ENCODE results near the gene RILPL1. TPM values are rescaled to one million over a fixed set of nuclear protein-coding genes. Genes with fewer than 3 reads are reported as not detected.
A peak's percentile ranks its signal among the peaks of the same experiment; 100 is the strongest.
"Not testable (repeated sequence)": the region's sequence is repeated elsewhere in the genome, so short reads cannot be mapped to it uniquely, and the experiment has no call there.

Gene RILPL1
- total RNA-seq, 4 donors from 2014 or later: 12.0 to 27.9 (median 15.4) TPM

- 62 to 63% methylated on average over 3 of the region's 3 CpGs for WGBS, 2 donors
- no peak for DNase-seq (ENCODE audit: low spot score in 2 of 2)
- intact Hi-C loops (cut with DNase I; ENCODE audit: low total_unique reads): no loop called here
- H3K4me3 ChIP-seq (ENCODE audit: low read depth, poor library complexity, severe bottlenecking): no peak overlapping the region
- TF ChIP-seq, protein P1, sequence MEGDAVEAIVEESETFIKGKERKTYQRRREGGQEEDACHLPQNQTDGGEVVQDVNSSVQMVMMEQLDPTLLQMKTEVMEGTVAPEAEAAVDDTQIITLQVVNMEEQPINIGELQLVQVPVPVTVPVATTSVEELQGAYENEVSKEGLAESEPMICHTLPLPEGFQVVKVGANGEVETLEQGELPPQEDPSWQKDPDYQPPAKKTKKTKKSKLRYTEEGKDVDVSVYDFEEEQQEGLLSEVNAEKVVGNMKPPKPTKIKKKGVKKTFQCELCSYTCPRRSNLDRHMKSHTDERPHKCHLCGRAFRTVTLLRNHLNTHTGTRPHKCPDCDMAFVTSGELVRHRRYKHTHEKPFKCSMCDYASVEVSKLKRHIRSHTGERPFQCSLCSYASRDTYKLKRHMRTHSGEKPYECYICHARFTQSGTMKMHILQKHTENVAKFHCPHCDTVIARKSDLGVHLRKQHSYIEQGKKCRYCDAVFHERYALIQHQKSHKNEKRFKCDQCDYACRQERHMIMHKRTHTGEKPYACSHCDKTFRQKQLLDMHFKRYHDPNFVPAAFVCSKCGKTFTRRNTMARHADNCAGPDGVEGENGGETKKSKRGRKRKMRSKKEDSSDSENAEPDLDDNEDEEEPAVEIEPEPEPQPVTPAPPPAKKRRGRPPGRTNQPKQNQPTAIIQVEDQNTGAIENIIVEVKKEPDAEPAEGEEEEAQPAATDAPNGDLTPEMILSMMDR (IDR thresholded peaks at IDR 0.05): no peak
- no peak for TF ChIP-seq POLR2A (IDR thresholded peaks at IDR 0.05)
These were observed 14.6 kb upstream of the RILPL1 start for GRCh38 chr12:123548107-123548506.

DNA sequence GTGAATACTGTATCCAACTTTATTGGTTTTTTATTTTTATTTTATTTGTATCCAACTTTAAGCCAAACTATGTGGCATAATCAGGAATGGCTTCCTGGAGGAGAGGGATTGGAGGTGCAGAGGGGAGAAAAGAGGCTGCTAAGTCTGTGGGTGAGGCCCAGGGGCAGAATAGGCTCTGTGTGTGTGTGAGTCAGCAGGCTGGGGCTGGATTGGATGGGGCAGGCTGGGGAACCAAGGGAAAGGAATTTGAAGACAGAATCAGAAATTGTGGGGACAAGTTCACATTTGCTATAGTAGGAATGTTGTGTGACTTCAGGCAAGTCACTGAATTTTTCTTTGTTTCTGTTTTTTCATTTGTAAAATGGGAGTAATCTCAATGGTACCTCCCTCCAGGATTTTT is 12.8 kb upstream of the RILPL1 start:
- intact Hi-C loops (cut with DNase I; ENCODE audit: low total_unique reads): no loop called here
- no peak overlapping the region for H3K4me3 ChIP-seq (ENCODE audit: low read depth, poor library complexity, severe bottlenecking)
- no peak for DNase-seq (ENCODE audit: low spot score in 2 of 2)
- TF ChIP-seq, protein P1 (IDR thresholded peaks at IDR 0.05): no peak
- TF ChIP-seq POLR2A (IDR thresholded peaks at IDR 0.05): no peak

DNA sequence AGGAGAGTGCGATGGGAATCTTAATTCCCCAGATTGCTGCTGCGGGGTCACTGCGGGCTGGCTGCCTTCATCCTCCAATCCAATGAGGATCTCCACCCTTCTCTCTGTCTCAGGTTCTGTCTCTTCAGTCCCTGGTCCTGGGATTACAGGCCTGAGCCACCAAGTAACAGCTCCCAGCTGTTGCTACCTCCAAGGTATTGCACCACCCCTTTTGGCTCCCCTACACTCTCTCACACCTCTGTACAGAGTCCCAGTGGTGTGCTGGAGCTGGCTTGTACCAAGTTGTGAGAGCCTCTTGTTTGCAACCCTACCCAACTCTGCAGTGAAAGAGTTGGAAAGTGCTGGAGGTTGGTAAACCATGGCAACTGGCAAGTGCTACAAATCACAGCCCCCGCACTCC is 10.0 kb upstream of the RILPL1 start:
- 80 to 90% methylated on average over 4 of the region's 4 CpGs for WGBS, 2 donors
- TF ChIP-seq, protein P1 (IDR thresholded peaks at IDR 0.05): no peak
- no peak for TF ChIP-seq POLR2A (IDR thresholded peaks at IDR 0.05)
- no peak for DNase-seq (ENCODE audit: low spot score in 2 of 2)
- H3K4me3 ChIP-seq (ENCODE audit: low read depth, poor library complexity, severe bottlenecking): no peak overlapping the region
- intact Hi-C loops (cut with DNase I; ENCODE audit: low total_unique reads): no loop called here

DNA sequence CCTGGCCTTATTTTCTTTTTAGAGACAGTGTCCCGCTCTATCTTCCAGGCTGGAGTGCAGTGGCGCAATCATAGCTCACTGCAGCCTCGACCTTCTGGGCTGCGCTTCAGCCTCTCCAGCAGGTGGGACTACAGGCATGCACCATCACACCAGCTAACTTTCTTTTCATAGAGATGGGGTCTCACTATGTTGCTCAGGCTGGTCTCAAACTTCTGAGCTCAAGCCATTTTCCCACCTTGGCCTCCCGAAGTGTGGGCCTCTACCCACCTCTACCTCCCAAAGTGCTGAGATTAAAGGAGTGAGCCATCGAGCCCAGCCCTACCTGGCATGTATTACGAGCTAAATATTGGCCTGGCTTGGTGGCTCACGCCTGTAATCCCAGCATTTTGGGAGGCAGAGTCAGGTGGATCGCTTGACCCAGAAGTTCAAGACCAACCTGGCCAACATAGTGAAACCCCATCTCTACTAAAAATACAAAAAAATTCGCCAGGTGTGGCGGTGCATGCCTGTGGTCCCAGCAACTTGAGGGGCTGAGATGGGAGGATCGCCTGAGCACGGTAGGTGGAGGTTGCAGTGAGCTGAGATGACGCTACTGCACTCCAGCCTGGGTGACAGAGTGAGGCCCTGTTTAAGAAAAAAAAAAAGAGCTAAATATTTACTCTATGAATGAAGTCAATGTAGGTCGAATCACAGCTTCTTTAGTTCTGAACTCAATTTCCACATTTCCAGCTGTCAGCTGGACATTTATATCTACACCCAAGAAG is 7.6 kb upstream of the RILPL1 start:
- no peak for DNase-seq (ENCODE audit: low spot score in 2 of 2)
- H3K4me3 ChIP-seq (ENCODE audit: low read depth, poor library complexity, severe bottlenecking): no peak overlapping the region
- TF ChIP-seq, protein P1 (IDR thresholded peaks at IDR 0.05): no peak
- no peak for TF ChIP-seq POLR2A (IDR thresholded peaks at IDR 0.05)
- WGBS, 2 donors: 91 to 92% methylated on average over 15 of the region's 15 CpGs
- intact Hi-C loops (cut with DNase I; ENCODE audit: low total_unique reads): no loop called here

- intact Hi-C loops (cut with DNase I; ENCODE audit: low total_unique reads); DNase-seq (ENCODE audit: low spot score in 2 of 2); H3K4me3 ChIP-seq (ENCODE audit: low read depth, poor library complexity, severe bottlenecking): not testable (repeated sequence)
- WGBS, 2 donors: 80 to 86% methylated on average over 11 of the region's 11 CpGs
These were observed 2.4 kb upstream of the RILPL1 start for GRCh38 chr12:123535952-123536351.

DNA sequence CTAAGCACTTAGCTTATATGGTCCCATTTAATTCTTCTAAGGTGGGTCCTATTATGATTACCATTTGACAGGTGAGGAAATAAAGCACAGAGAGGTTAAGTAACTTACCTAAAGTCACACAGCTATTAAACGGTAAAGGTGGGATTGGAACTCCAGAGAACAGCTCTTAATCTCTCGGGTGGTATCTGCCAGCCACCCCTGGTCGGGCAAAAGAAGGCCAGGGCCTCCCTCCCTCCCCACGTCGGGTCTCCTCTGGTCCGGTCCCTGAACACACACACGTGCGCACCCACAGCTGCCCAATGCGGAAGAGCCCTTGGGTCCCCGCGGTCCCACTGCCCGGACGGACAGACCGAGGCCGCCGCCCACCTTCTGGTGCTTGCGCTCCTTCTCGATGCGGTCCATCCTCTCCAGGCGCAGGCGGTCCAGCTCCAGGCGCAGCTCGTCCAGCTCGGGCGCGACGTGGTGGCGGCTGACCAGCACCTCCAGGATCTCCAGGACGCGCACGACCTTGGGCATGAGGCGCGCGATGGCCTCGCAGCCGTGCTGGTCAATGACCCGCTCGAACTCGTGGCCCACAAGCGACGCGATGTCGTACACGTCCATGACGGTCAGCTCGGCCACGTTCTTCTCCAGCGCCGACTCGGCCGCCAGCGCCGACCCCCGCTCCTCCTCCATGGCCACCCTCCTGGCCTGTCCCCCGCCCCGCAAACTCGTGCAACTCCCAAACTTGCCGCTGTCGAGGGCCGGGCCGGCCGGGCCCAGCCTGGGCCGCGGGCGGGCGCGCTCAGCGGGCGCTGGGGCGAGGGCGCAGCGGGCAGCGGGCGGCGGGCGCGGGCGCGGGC is 490 bp downstream of the RILPL1 start:
- intact Hi-C loops (cut with DNase I; ENCODE audit: low total_unique reads): no loop called here
- TF ChIP-seq, protein P1 (IDR thresholded peaks at IDR 0.05): no peak
- no peak for TF ChIP-seq POLR2A (IDR thresholded peaks at IDR 0.05)
- DNase-seq (ENCODE audit: low spot score in 2 of 2): peak in 1 of 2 donors; percentile 89
- 2 to 3% methylated on average over 39 to 51 of the region's 79 CpGs for WGBS, 2 donors
- peak overlapping the region; percentile 53 for H3K4me3 ChIP-seq (ENCODE audit: low read depth, poor library complexity, severe bottlenecking)
